NCI-H146 treated with DMSO at 0.1 percent for 48 hours (cell line): ENCODE measurements around the gene HOXA5.
A peak's percentile ranks its signal among the peaks of the same experiment; 100 is the strongest.

Source experiments
- DNase-seq: peaks from one replicate; lab custom pipeline; 2025; ENCODE audit not compliant: unreplicated experiment; lab: John Stamatoyannopoulos, UW

The HOXA5 gene

DNA sequence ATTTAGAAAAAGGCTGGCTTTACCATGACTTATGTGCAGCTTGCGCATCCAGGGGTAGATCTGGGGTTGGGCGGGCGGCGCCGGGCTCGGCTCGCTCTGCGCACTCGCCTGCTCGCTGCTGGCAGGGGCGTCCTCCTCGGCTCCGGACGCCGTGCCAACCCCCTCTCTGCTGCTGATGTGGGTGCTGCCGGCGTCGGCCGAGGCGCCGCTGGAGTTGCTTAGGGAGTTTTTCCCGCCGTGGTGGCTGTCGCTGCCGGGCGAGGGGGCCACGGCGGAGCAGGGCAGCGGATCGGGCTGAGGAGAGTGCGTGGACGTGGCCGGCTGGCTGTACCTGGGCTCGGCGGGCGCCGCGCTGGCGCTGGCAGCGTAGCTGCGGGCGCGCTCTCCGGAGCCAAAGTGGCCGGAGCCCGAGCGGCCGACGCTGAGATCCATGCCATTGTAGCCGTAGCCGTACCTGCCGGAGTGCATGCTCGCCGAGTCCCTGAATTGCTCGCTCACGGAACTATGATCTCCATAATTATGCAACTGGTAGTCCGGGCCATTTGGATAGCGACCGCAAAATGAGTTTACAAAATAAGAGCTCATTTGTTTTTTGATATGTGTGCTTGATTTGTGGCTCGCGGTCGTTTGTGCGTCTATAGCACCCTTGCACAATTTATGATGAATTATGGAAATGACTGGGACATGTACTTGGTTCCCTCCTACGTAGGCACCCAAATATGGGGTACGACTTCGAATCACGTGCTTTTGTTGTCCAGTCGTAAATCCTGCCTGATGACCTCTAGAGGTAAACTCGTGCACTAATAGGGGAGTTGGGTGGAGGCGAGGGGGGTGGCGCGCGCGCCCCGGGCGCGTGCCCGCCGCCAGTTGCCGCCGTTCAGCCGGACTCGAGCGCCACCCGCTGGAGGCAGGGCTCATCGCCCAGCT is at the start of gene HOXA5:
TSS of gene HOXA5 (minus strand) at position 659 of the 927 bp plus-strand sequence. CDS start at position 585, 74 bp downstream.
- no peak for DNase-seq

DNA sequence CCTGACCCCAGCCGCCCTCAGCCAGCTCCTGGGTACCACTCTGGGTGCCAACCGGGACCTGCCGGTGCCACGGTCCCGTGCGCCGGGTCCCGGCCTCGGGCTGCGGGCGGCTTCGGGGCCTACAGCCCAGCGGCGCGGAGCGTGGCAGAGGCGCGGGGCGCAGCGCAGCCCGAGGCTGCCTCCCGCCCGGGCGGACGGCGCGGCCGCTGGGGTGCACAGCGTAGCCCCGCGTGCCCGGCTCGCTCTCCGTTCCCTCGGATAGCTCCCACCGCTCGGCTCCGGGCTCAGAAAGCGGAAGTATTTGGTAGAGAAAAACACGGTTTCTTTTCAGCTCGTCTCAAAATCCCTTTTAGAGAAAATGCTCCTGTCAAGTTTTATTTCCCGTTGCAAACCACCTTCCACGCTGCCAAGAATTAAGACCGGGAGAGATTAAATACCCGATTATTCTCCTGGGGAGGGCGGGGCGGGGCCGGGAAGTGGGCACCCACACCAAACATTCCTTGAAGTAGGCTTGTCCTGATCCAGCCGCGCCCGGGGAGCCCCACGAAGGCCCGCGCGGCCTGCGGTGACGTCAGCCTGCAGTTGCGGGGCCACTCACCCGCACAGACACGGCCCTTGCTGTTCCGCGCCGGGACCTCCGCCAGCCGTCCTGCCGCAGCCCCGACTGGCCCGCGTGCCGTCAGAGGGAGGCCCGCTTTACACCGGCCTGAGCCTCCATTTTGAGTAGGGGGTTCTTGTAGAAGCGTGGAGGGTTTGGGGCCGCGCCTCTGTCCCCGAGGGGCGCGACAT is 49.3 kb upstream of the HOXA5 start:
- no peak for DNase-seq

DNA sequence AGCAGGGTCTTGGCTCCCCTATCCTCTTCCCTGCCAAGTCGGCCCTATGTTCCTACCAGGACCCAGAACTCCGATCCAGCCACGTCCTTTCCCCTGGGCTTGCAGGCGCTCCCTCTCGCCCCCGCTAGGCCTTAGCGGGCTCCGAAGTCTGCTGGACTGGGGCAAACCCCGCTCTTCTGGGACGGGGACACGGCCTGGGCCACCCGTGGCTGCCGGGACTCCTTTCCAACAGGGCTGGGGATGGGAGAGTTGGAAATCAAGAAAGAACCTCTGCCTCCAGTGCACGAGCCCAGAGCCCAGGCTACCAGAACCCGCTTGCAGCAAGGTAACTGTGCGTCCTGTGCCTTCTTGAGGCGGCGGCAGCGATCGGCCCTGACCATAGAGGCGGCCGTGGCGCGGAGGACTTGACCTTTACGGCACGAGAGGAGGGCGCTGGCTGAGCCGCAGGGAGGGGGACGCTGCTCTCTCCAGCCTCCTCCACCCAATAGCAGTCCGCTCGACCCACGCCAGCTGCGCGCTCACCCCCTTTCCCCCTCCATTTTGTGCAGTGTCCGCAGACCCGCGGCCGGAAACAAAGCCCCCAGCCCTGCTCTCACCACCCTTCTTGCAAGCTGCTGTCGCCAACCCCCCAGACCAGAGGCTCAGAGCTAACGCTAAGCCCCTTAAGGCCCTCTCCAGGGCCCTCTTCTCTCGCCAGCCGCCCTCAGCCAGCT is 48.5 kb upstream of the HOXA5 start:
- DNase-seq = no peak

DNA sequence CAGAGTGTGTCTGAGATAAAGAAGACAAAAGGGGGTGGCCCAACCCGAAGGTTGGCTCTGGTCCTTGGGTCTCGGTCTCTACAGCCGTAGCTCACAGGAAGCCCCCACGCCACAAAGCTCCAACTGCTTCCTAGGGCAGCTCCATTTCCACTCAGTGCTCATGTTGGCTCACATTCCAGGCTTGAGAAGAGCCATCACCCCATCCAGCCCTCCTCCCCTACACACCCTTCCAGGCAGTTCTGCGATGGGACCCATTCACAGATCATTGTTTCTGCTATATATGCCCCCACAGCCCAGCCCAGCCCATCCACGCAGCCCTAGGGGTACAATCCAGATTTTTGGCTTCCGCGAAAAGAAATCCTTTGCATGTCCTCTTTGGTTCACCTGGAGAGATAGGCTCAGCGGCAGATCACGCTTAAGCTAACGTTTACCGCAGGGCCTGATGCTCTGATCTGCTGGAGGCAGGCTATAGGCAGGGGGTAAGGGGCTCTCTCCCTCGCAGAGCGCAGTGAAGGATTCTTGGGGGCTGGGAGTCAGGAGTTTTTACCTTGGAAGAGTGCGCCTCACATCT is 47.8 kb upstream of the HOXA5 start:
- no peak for DNase-seq

DNA sequence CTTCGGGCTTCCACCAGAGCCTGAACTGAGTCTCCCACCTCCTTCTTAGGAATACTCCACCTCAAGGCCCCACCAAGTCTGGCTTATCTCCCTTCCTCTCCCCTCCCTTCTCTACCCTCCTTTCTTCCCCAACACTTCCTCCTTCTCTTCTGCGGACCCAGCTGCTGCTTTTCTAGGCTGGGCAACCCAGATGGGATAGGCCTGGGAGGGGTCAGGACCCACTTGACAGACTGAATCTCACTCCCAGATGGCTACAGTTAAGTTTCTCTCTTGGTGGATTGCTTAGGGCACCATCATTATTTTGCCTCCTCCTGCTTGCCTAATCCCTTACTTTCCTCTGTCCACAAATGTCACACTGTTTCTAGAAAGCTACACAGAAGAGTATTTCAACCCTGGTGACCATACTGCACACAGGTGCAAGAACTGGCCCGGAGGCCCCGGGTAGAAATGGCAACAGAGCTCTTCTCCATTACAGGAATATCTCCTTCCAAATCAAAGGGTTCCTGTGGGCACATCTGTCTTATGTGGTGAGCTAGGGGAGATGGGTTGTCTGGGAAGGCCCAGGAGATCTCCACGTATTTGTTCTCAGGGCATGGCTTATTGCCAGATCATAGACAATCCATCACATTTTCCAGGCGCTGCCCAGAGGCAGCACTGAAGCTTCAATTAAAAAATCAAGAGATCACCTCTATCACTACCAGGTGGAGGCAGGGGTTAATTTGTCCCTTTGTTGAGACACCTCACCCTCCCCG is 46.7 kb upstream of the HOXA5 start:
- DNase-seq = no peak

DNA sequence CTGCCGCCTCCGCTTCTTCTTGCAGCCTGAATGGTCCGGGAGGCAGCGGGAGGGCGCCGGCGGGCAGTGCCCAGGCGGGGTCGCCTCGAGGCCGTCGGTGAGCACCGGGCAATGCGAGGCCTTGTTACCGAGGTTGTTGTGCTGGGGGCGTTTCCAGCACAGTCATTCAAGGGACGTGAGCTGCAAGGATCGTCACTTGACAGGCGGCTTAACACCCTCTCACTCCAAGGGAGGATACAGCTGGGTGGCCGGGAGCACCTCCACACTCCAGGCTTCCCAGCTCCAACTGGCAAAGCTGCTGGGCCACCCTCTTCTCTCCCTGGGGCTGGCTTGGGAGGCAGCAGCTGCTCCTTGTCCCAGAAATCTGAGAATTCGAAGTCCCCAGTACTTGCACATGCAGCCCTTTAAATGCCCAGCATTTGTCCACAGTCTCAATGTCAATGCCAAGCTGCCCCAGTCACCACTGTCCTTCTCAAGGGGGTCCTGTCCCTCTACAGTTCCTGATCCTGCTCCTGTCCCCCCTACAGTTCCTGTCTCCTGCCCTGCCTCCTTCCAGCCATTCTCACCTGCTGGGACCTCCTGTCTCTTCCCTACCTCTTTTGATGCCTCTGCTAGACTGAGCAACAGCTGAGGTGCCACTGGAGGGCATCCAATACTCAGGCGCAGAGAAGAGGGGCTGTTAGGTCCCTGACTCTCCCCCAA is 46.0 kb upstream of the HOXA5 start:
- DNase-seq = no peak

DNA sequence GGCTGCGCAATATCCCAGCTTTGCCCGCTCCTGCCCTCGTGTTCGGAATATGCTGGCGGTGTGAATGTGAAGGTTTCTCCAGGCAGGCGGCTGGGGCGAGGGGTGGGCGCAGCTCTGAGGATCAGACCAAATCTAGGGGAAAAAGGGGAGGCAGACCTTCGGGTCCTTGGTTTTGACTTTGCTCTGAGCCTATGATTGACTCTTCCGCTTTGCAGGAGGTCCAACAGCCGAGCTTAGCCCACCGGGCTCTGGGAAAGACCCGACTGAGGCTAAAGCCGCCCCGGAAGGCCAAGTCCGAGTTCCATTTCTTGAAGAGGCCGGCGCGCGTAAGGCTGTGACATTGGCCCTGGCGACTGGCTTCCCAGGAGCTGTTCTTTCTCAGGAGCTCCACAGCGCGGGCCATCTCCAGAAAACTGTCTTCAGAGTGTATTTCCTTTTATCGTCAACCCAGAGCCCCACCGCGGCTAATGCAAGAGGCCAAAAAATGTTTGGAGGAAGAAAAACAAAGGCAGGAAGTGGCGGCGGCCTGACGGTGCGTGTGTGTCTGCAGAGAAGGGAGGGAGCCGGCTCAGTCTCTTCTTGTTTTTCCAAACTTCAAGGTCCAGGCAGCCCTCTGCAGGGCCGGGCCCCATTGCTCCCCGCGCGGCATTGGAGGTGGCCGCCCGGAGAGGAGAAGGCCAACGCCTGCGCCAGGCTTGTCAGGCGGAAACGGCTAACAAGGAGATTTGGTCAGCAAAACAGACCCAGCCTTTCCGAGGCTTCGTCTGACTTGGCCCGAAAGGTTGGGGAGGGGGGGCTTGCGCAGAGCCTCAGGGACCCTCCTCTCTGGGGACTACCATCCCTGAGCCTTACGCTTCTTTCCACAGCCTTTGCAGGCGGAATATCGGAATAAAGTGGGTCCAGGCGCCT is 45.2 kb upstream of the HOXA5 start:
- DNase-seq = no peak

DNA sequence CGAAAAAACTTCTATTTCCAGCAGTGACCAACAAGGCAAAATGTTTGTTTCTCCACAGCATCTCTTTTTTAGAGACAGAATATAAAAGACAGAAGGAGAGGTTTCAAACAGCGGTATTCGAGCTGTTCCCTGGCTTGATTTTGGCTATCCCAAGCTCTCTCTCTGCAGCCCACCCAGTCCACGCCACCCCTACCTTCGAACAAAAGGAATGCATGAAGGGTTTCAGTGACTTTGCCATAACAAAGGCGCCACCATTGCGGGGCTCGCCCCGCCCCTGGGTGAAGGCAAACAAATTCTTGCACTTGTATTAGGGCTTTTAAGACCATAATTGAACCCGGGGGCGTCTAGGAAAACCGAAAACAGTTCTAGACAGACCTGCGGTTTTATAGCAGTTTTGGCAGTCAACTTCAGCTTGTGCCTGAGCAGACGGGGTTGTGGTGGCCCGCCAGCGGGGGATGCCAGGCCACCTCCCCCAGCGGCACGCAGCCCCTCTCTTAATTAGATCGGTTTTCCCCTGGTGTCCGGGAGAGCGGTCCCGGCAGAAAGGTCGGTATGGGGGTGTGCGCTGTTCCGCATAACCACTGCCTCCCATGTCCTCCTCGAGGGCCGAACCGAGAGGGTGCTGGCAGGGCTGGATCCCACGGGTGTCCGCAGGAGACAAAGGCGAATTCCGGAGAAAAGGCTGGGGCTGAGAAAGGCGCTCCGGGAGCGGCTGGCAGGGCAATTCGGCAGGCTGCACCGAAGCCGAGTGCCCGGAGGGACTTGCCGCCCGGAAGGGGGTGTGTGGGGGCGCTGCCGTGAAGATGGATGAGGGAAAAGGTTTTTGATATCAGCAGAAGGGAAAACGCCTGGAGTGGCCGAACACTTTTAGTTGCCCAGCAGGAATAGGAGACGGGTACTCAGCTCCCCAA is 44.2 kb upstream of the HOXA5 start:
- DNase-seq = no peak

DNA sequence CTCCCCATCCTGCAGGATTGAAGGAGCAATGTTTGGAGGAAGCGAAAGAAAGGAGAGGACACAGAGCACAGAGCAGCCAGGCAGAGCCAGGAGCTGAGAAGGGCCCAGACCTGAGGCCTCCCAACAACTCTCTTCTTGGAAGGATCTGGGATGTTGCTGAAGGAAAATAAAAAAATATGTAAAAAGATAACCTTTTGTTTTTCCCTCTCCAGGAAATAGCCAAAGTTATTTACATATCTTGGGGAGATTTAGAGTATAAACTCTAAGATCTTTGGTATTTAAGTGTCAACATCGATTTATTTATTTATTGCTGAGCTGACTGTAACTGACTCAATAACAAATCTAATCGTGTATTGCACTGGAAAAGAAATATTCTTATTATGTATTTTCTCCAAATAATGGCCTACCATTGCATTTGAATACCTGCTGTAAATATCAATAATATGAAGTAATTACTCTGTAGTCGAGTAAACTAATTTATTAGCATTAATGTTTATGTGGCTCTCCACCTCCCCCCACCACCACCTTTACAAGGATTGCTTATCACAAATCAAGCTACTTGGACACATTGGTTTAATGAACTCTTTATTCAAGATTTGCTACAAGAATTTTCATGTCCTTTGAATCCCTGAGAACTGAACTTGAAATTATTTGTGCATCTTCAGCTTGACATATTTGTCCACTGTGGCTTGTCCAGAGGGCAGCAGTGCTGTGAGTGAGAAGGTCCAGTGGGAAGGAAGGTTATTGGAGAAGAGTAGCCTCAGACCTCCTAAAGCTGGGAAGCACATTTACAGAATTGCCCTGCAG is 43.4 kb upstream of the HOXA5 start:
- DNase-seq = no peak

DNA sequence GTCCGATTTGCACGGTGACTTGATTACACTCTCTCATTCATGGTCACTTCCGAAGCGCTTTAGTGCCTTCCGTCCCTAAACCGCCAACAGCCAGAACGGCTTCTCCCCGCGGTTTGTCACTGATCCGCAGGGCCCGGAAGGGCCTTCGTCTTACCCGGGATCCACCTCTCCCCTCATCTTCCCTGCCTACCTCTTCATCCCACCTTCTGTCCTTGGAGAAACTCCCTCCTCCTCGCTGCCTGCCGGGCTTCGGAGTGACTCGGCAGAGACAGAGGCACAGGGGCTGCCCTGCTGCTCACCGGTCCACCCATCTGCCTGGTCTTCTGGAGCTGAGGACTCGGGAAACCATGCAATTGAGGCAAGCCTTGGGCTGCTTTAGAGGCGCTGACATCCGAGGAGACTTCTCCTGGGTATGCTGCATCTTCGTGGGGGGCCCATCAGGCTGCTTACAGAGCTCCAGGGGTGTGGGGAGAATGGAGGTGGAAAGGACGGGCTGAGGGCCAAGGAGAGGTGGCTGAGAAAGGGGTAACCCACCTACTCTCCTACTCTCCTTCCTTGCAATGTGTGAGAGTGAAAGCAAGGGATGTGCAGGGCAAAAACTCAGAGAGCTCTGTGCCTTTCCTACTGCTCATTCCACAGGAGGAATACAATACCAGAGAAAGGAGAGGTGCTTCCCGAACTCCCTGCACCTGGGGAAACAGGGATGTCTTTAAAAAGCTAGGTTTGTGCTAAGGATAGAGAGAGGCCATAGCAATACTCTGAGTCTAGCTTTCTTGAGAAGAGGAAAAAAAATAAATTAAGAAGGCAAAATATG is 42.6 kb upstream of the HOXA5 start:
- DNase-seq = no peak

DNA sequence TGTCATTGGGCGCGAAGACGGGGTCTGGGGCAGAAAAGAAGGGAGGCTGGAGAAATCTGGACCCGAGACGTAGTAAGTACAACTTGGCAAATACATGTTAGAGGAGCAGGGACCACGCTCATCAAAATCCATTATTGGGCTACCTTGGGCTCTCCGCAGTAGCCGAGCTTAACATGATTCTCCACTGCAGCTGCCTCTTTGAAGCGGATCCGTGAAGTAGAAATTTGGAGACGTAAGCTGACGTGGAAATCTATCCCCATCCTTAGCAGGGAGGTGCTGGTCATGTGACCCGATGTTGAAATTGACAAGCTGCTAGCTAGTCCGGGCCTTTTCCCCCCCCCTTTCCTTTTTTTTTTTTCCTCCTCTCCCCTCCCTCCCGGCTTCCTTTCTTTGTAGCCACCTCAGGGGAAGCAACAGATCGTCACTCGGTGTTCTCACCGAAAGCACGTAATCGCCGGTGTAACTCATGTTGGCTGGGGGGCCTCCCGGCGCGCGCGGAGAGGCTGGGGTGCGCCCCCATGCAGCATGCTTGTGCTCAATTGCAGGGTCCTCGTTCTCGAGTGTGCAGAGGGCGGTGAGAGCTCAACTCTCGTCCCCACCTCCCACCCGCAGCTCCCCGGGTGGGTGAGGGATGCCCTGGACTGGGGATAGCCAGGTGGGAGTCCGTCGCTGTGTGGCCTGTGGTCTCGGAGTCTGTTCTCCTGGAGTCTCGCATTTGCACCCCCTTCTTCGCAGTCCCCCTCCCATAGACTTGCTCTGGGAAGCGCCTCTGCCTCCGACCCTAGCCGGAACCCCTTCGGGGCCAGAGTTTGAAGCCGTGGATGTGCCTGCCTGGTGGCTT is 41.8 kb upstream of the HOXA5 start, which contains the start of gene HOXA11:
TSS of gene HOXA11 (minus strand) at position 220 of the 841 bp plus-strand sequence. CDS start at position 132, 88 bp downstream.
- no peak for DNase-seq

DNA sequence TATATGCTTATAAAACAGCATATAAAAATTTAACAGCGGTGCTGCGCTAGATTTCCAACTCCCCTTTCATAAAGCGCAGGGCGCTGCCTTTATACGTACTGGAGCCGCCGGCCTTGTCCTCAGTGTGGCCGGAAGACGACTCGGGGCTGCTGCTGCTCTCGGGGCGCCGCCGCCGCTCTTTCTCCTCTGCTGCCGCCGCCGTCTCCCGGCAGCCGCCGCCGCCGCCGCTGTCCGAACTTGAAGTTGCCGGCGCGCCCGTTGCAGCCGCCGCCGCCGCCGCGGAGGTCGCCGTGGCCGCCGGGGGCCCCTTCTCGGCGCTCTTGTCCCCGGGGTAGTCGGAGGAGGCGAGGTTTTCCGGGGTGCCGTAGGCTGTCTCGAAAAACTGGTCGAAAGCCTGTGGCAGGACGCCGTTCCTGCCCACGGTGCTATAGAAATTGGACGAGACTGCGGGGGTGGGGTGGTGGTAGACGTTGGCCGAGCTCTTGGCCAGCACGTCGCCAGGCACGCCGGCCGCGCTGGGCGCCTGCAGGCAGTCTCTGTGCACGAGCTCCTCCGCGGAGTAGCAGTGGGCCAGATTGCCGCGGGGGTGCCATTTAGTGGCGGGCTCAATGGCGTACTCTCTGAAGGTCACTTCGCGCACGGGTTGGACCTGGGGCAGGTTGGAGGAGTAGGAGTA is 41.0 kb upstream of the HOXA5 start:
- no peak for DNase-seq

DNA sequence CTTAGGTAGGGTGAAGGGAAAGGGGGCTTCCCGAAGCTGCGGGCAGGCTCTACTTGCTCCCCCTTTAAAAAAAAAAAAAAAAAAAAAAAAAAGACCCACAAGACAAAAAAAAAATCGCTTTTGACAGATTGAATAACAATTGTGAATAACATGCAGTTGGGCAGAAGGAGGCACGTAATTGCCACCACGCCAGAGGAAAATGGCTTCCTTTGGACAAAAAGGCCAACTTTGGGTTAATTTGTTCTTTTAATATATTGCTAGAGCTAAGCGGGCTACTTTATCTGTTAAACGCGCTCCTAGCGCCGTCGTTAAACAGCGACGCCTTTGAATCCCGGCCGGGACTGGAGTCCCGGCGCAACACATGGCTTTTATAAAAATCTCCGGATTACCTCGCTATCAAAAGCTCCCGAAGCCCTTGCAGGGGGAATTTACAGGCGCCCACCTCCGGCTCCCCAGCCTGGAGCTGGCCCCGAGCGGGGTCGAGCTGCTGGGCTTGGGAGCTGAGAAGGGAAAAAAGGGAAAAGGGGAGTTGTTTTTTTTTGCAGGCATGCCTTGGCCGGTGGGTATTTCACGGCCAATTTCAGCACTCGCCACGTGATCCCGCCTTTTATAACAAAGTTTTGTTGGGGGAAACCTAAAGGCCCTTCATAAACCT is 40.3 kb upstream of the HOXA5 start:
- peak; percentile 33 for DNase-seq
